Measurements from ENCODE around the gene MIF4GD.

MIF4GD gene

DNA sequence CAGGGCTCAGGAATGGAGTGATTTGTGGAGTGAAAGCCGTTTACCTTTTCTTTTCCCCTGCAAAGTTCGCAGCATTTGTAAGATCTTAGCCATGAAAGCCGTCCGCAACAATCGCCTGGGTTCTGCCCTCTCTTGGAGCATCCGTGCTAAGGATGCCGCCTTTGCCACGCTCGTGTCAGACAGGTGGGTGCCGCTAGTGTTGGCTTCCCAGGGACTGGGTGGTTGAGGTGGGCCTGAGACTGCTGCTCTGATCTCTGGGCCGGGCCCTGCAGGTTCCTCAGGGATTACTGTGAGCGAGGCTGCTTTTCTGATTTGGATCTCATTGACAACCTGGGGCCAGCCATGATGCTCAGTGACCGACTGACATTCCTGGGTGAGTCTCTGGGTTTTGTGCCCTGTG, 38.2 kb downstream of the MIF4GD start:
- no peak for DNase-seq (ENCODE audit: low spot score)

DNA sequence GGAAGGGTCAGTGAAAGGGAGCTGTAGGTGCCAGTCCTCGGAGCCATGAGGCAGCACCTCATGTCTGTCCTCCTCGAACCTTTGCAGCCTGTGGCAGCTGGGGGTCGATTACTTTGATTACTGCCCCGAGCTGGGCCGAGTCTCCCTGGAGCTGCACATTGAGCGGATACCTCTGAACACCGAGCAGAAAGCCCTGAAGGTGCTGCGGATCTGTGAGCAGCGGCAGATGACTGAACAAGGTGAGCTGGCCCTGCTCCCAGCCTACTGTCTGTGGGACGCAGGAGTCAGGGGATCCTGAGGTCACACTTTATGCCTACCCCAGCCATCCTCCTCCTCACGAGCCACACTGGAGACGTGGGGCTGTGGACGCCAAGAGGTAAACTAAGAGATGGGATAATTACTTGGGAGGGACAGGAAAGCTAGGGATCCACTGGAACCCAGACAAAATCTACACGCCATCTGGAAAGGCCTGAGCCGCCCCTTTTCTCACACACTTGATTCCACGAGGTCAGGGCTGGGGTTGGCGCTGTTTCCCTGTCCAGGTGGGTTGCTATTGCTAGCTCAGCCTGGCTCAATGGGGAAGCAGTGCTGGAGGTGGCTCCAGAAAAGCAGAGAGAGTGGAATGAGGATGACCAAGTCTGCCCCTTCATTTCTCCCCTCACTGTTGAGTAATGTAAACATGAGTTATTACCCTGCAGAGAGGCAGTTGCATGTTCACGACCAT, 39.1 kb downstream of the MIF4GD start:
- DNase-seq (ENCODE audit: low spot score) = no peak

GRCh38 chr17:75231071-75231470, 40.0 kb downstream of the MIF4GD start:
- no peak for DNase-seq (ENCODE audit: low spot score)

DNA sequence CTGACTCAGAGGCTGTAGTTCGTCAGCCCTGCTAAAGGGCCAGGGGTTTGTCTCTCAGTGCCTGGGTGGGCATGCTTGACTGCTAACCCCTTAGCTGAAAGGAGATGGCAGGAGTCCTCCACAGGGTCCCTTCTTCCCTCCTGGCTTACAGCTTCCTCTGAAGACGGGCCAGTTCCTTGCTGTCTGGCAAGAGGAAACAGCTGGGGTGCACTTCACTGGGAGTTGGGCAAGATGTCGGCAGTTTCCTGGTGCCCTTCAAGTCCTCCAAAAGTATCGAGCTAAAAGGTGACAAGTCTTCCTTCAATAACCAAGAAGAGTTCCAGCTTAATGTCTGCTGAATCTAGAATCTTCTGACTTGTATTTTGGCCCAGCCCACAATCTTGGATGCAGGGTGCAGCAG, 42.2 kb downstream of the MIF4GD start:
- DNase-seq (ENCODE audit: low spot score) = no peak

DNA sequence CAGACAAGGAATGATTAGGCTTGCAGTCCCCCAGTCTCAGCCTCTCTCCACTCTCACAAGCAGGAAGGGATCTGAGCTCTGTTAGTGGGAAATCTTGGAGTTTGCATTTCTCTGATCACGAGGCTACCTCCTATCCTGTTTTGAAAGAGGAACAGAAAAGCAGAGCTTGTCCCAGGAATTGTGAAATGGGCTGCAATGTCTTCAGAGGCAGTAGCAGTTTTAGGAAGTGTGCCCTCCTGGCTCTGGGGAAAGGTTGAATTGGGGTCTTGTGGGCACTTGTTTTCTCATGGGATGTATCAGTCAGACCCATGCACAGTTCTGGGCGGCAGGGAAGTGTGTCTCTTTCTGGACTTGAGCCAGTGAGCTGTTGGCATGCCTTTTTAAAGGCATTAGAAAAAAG, 42.7 kb downstream of the MIF4GD start:
- no peak for DNase-seq (ENCODE audit: low spot score)

DNA sequence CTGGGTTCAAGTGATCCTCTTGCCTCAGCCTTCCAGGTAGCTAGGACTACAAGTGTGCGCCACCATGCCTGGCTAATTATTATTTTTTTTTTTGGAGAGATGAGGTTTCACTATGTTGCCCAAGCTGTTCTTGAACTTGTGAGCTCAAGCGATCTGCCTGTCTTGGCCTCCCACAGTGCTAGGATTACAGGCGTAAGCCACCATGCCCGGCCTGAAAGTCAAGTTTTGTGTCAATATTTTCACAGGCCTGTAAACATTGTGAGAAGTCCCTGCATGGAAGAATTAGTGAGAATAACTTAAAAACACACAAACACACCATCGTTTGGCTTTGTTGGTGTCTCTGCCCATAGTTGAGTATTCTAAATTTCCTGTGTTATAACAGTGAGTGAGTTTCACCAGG, 43.3 kb downstream of the MIF4GD start:
- no peak for DNase-seq (ENCODE audit: low spot score)

DNA sequence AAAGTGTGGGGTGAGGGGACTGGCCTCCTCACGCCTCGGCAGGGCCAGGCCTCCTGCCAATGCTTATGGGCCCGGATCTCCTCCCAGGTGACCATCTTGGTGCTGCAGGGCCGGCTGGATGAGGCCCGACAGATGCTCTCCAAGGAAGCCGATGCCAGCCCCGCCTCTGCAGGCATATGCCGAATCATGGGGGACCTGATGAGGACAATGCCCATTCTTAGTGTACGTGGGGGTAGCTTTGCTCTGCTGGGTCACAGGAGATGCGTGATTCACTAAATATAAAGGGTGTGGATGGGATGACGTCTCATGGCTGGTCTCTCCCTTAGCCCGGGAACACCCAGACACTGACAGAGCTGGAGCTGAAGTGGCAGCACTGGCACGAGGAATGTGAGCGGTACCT, 46.0 kb downstream of the MIF4GD start:
- DNase-seq (ENCODE audit: low spot score) = no peak

DNA sequence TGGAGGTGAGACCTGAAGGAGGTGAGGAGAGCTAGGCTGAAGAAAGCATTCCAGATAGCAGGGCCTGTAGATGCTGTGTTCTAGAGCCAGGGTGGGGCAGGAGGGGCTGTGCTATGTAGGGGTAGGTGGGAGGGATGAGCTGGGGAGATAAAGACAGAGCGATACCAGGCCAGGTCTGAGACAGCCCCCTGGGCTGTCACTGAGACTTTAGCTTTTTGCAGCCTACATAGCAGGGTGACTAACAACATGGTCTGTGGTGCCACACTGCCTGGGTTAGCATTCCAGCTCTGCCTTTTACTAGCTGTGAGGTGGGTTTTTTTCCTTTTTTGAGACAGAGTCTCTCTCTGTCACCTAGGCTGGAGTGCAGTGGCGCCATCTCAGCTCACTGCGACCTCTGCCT, 51.2 kb downstream of the MIF4GD start:
- no peak for DNase-seq (ENCODE audit: low spot score)

- no peak for DNase-seq (ENCODE audit: low spot score)
Observed at GRCh38 chr17:75218131-75218530, 52.9 kb downstream of the MIF4GD start.

All from left forelimb (tissue), 1 donor.